Stomach (tissue), 9 donors: ENCODE data around the gene DPP10. TPM values are rescaled to one million over a fixed set of nuclear protein-coding genes. Genes with fewer than 3 reads are reported as not detected.

Source experiments
- DNase-seq, 2 donors: peaks; one replicate each; pipeline versions ENCODE4 v3.0.0 to v3.0.0-alpha.2; 2013 to 2019
- H3K27ac ChIP-seq, 5 donors: fragments of 200-600 bp in 4 of 5; sonication (generic) in 4 of 5; one replicate each; pipeline ENCODE4 v1.5.1; 2013 to 2019; ENCODE audit warnings: mild to moderate bottlenecking in 1 of 5, moderate library complexity in 1 of 5
- H3K27me3 ChIP-seq, 3 donors: fragments of 200-600 bp; sonication (generic); one replicate each; pipeline ENCODE4 v1.5.1; 2017 to 2019; ENCODE audit warnings: mixed run types in 1 of 3
- H3K36me3 ChIP-seq, 4 donors: fragments of 200-600 bp; sonication (generic); 1 replicate in 3 of 4; 2 replicates in 1 of 4; pipeline ENCODE4 v1.5.1; 2016 to 2019
- H3K4me1 ChIP-seq, 4 donors: fragments of 200-600 bp; sonication (generic); one replicate each; pipeline ENCODE4 v1.5.1; 2016 to 2019
- H3K4me3 ChIP-seq, 4 donors: fragments of 200-600 bp; sonication (generic) in 3 of 4; one replicate each; pipeline ENCODE4 v1.5.1; 2016 to 2019; ENCODE audit warnings: mild to moderate bottlenecking in 1 of 4
- H3K9me3 ChIP-seq, 4 donors: fragments of 200-600 bp; sonication (generic); one replicate each; pipeline ENCODE4 v1.5.1; 2016 to 2019
- EP300 ChIP-seq: sonication (generic); formaldehyde crosslinking; IDR thresholded peaks from one replicate; pipeline ENCODE4 v1.6.1; 2017; ENCODE audit warnings: antibody characterized with exemption
- POLR2A ChIP-seq, 4 donors: fragments of 450-650 bp; IDR thresholded peaks; one replicate each; pipeline ENCODE4 v1.6.1; 2016; ENCODE audit warnings: antibody characterized with exemption in 4 of 4, control low read depth in 2 of 4, mild to moderate bottlenecking in 1 of 4, moderate library complexity in 1 of 4
- POLR2AphosphoS5 ChIP-seq, 3 donors: sonication (generic); formaldehyde crosslinking; IDR thresholded peaks; one replicate each; pipeline ENCODE4 v1.6.1; 2016; ENCODE audit warnings: antibody characterized with exemption in 3 of 3
- WGBS, 5 donors: extraction: QIAGEN DNeasy Blood & Tissue Kit in 3 of 5; methylation state at CpG; one replicate each; pipeline versions ENCODE4 v1.1.5 to v1.1.7; 2013 to 2018; 5-methylcytosine and 5-hydroxymethylcytosine counted together
- intact Hi-C: fragments of 100-400 bp; cut with DNase I; formaldehyde crosslinking; loops from one replicate; pipeline ENCODE4 v1.15.1; 2023; ENCODE audit warnings: low total_unique reads
- polyA plus RNA-seq, 3 donors: library from polyadenylated mRNA; stranded (reverse); fragments of 200-250 nt; gene quantifications; one replicate each; pipeline ENCODE4 v1.2.3, GENCODE V29; 2013
- total RNA-seq, 5 donors: library from RNA; depleted of rRNA; stranded (reverse); fragments of >200 nt; gene quantifications; one replicate each; pipeline versions ENCODE4 v1.1.0 to v1.2.3, GENCODE V29; 2014 to 2016
- TF ChIP-seq, protein P1 (sequence below), 7 experiments: fragments of 450-650 bp in 4 of 7; fragments of 200-600 bp in 3 of 7; sonication (generic) in 3 of 7; IDR thresholded peaks; one replicate each; pipeline ENCODE4 v1.5.1; 2016 to 2019; ENCODE audit warnings: antibody characterized with exemption in 7 of 7, control low read depth in 2 of 7, mild to moderate bottlenecking in 1 of 7
- donor health status: healthy with polysubstance abuse.
- donor health status: Bipolar disorder and iron deficiency.
- donor health status: healthy.

Gene DPP10
- total and polyA plus RNA-seq, 8 donors, result 0.18 to 15.6 (median 2.0) TPM; not detected in 1

DNA sequence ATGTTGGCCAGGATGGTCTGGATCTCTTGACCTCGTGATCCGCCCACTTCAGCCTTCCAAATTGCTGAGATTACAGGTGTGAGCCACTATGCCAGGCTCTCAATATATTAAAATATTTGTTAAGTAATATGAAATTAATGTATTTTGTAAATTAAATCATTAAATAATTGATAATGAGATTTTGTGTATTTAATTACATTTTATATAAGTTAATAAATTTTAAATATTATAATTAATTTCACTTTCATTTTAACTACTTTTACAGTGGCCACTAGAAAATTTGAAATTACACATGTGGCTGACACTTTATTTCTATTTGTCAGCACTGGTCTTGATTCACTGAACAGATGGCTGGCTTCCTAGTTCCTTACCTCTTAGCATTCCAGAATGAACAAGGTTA lies 102.6 kb downstream of the DPP10 start:
- no peaks in the 10 kb centered on the region for H3K27me3 ChIP-seq
- no peak overlapping the region for H3K27ac ChIP-seq
- no peak for DNase-seq
- 93 to 98% (median 95%) methylated on average over 2 of the region's 2 CpGs for WGBS, 5 donors
- TF ChIP-seq POLR2A (IDR thresholded peaks at IDR 0.05), result no peak
- peaks cover 0 to 26% (median 6%) of the 10 kb centered on the region in 4 donors for H3K4me1 ChIP-seq
- intact Hi-C loops, result no loop called here
- no peaks in the 10 kb centered on the region for H3K36me3 ChIP-seq
- no peak overlapping the region for H3K4me3 ChIP-seq
- H3K9me3 ChIP-seq, result no peaks in the 10 kb centered on the region

DNA sequence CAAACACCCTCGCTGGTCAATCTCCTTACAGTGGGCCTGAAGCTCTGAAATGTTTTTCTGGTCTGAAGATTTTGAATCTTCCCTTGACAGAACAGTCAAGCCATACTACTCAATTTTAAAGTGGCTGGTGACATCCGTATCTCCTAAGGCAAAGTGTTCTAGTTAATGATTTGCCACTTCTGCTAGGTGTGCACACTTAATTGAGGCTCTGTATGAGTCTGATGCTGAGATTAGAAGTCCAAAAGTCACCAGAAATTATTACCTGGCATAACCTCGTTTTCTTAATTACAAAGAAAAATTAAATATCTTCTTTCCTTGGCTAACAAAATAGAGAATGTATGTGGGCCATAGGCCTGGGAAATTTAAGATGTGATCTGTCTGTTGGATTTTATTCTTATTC lies 104.1 kb downstream of the DPP10 start:
- intact Hi-C loops, result no loop called here
- peak in 1 of 2 donors; percentile 38 for DNase-seq
- WGBS, 5 donors, result 28 to 62% (median 44%) methylated on average over 3 of the region's 3 CpGs
- Histone ChIP-seq H3K27ac (no peak overlapping the region), H3K27me3 (no peaks in the 10 kb centered on the region), H3K36me3 (no peaks in the 10 kb centered on the region), H3K4me3 (no peak overlapping the region), H3K9me3 (no peaks in the 10 kb centered on the region), H3K4me1 (peaks cover 0 to 26% (median 6%) of the 10 kb centered on the region in 4 donors)
- TF ChIP-seq, protein P1, sequence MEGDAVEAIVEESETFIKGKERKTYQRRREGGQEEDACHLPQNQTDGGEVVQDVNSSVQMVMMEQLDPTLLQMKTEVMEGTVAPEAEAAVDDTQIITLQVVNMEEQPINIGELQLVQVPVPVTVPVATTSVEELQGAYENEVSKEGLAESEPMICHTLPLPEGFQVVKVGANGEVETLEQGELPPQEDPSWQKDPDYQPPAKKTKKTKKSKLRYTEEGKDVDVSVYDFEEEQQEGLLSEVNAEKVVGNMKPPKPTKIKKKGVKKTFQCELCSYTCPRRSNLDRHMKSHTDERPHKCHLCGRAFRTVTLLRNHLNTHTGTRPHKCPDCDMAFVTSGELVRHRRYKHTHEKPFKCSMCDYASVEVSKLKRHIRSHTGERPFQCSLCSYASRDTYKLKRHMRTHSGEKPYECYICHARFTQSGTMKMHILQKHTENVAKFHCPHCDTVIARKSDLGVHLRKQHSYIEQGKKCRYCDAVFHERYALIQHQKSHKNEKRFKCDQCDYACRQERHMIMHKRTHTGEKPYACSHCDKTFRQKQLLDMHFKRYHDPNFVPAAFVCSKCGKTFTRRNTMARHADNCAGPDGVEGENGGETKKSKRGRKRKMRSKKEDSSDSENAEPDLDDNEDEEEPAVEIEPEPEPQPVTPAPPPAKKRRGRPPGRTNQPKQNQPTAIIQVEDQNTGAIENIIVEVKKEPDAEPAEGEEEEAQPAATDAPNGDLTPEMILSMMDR (IDR thresholded peaks at IDR 0.05), result no peak
- TF ChIP-seq EP300 (no peak), POLR2A (IDR thresholded peaks at IDR 0.05) (no peak), POLR2AphosphoS5 (IDR thresholded peaks at IDR 0.05) (no peak)

DNA sequence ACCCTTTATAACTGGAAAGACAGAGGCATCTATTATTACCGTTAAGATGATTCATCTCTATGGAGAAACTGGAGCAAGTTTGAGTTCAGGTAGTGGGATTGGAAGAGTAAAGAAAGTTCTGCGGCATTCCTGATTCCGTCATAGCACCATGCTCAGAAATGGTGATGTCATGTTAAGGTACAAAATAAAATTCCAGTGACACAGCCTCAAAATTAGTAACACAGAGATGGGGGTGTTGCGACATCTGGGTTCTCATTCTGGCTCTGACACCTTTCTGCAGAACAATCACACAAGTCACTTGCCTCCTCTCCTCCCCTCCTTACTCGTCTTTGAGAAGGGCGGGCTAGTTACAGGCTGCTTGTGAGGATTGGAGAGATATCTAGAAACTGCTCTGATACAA lies 105.7 kb downstream of the DPP10 start:
- H3K9me3 ChIP-seq, result no peaks in the 10 kb centered on the region
- intact Hi-C loops, result no loop called here
- 82 to 90% (median 87%) methylated on average over 6 of the region's 6 CpGs for WGBS, 5 donors
- no peak overlapping the region for H3K4me3 ChIP-seq
- TF ChIP-seq POLR2AphosphoS5 (IDR thresholded peaks at IDR 0.05) (no peak), EP300 (no peak), POLR2A (IDR thresholded peaks at IDR 0.05) (no peak)
- TF ChIP-seq, protein P1 (IDR thresholded peaks at IDR 0.05), result no peak
- no peak overlapping the region for H3K27ac ChIP-seq
- H3K36me3 ChIP-seq, result no peaks in the 10 kb centered on the region
- DNase-seq, result no peak
- peaks cover 0 to 19% (median 4%) of the 10 kb centered on the region in 4 donors for H3K4me1 ChIP-seq
- no peaks in the 10 kb centered on the region for H3K27me3 ChIP-seq

DNA sequence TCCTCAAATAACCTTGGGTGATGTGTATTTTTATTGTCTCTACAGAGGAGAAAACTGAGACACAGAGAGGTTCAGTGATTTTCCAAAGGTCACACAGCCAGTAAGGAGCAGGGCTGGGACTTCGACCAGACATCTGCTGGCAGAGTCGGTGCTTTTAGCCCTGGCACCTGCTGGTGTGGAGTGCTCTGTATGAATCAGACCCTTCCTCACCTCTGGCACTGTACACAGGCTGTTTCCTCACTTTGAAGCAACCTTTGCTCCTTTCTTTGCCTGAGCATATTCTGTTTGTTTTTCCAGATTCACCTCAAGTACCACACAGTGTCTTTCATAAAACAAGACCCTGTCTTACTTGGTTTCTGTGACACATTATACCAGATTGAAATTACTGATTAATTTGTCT lies 107.9 kb downstream of the DPP10 start:
- Histone ChIP-seq H3K4me3 (no peak overlapping the region), H3K27me3 (peaks cover 0 to under 1% (median 0%) of the 10 kb centered on the region in 3 donors), H3K4me1 (peaks cover 0 to 8% (median 0%) of the 10 kb centered on the region in 4 donors), H3K36me3 (no peaks in the 10 kb centered on the region), H3K27ac (no peak overlapping the region), H3K9me3 (no peaks in the 10 kb centered on the region)
- WGBS, 5 donors, result 45 to 69% (median 56%) methylated on average over 2 of the region's 2 CpGs
- DNase-seq, result no peak
- TF ChIP-seq, protein P1 (IDR thresholded peaks at IDR 0.05), result no peak
- TF ChIP-seq POLR2A (IDR thresholded peaks at IDR 0.05), result no peak
- TF ChIP-seq EP300, result no peak
- no peak for TF ChIP-seq POLR2AphosphoS5 (IDR thresholded peaks at IDR 0.05)
- intact Hi-C loops, result no loop called here

DNA sequence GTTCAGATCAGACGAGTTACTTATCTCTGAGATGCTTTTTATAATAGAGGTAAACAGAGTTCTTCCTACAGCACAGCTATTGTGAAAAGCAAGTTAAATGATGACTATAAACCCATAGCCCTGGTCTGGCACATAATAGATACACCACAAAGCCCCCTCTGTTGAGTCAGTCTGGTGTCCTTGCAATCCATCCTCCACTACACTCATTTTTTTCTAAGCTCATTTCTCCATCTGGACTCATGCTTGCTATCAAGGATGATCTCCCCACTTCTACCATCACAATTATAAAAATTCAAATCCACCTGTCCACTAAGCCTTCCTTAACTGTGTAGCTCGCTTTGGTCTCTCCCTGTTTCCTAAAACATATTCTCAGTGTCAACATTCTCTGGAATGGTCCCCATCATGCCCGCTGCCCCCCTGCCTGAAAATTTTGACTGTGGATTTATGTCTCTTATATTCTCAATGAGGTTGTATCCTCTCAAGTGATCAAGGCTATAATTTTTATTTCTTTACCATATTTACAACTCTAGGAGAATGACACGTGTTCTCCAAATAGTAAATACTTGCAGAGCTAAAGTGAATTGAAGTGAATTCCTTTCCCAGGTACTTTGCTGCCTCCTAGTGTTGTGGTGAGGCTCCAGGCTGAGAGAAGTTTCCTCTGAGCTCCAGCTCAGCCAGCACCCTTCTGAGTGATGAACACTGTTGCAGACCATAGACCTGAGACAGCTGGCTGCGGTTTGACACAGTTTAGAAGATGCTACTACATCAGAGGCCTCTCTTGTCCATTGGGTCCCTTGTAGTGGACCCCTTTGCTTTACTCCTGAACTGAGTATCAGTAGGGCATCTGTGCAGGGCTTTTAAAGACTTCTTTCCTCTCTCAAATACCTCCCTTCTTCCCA lies 108.7 kb downstream of the DPP10 start:
- DNase-seq, result peak; percentile 37 to 84
- intact Hi-C loops, result no loop called here
- TF ChIP-seq, protein P1 (IDR thresholded peaks at IDR 0.05), result peak in 5 of 7 experiments; percentile 23 to 54 (median 39)
- no peak for TF ChIP-seq POLR2A (IDR thresholded peaks at IDR 0.05)
- Histone ChIP-seq H3K4me3 (no peak overlapping the region), H3K27ac (no peak overlapping the region), H3K4me1 (peaks cover 0 to 4% (median 0%) of the 10 kb centered on the region in 4 donors), H3K9me3 (no peaks in the 10 kb centered on the region), H3K27me3 (peaks cover 0 to 7% (median 0%) of the 10 kb centered on the region in 3 donors), H3K36me3 (no peaks in the 10 kb centered on the region)
- WGBS, 5 donors, result 29 to 38% (median 34%) methylated on average over 5 of the region's 5 CpGs
